Heart left ventricle (tissue), 13 donors: Measurements from ENCODE around the gene NCKAP1.

Experiments
- POLR2A ChIP-seq, 2 donors: fragments of 450-650 bp; IDR thresholded peaks; one replicate each; pipeline ENCODE4 v1.6.1; 2017; ENCODE audit warnings: antibody characterized with exemption in 2 of 2, mild to moderate bottlenecking in 2 of 2, moderate library complexity in 2 of 2
- TF ChIP-seq, protein P1 (sequence below), 12 donors: fragments of 200-600 bp; sonication (generic) in 4 of 12; IDR thresholded peaks; one replicate each; pipeline versions ENCODE4 v1.5.0 to v1.8.0; 2018 to 2022; ENCODE audit warnings: antibody characterized with exemption in 12 of 12, mild to moderate bottlenecking in 5 of 12
- donor health status: ischemic (EF 13 %, LVEDD 7.1; RV severe dilation, severe dysfunction).
- donor health status: DM: no; HTN: yes; CAD: no.
- donor health status: DM: no; HTN: no; CAD: no.
- donor health status: ischemic (EF 25% LVEDD 6.9; RV normal size, moderate dysfunction).
- donor health status: ischemic (EF 25% LVEDD 5.7; RV mildly dilated, moderate dysfunction).
- donor health status: ischemic (EF 35%, LVEDD 5.7; RV mildly dilated, moderate dysfunction).
- donor health status: nonischemic (EF 11% LVEDD 7.7; RV severe dilation, severe dysfunction).
- donor health status: DM: yes; HTN: yes; CAD: no.
- donor health status: PGD.
- donor health status: ischemic (EF 29% LVEDD 5.4; RV normal size, mild dysfunction).
- donor health status: nonischemic (EF 23%, LVEDD 6.1; RV moderate dilation, normal function).

DNA sequence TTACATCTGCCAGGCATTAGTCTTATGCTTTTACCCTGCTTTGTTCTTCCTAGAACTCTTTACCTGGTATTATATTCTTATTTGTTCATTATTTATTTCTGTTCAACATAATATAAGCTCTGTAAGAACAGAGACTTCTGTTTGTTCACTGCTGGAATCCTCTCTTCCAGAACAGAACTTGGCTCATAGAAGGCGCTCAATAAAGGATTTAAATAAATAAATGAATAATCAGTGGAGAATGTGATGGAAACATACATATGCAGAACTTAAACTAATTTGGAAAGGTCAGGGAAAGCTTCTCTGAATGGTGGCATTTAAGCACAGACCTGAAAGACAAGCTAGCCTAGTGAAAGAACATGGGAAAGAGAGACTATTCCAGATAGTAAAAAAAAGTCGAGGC is 24.3 kb downstream of the NCKAP1 start:
- TF ChIP-seq, protein P1, sequence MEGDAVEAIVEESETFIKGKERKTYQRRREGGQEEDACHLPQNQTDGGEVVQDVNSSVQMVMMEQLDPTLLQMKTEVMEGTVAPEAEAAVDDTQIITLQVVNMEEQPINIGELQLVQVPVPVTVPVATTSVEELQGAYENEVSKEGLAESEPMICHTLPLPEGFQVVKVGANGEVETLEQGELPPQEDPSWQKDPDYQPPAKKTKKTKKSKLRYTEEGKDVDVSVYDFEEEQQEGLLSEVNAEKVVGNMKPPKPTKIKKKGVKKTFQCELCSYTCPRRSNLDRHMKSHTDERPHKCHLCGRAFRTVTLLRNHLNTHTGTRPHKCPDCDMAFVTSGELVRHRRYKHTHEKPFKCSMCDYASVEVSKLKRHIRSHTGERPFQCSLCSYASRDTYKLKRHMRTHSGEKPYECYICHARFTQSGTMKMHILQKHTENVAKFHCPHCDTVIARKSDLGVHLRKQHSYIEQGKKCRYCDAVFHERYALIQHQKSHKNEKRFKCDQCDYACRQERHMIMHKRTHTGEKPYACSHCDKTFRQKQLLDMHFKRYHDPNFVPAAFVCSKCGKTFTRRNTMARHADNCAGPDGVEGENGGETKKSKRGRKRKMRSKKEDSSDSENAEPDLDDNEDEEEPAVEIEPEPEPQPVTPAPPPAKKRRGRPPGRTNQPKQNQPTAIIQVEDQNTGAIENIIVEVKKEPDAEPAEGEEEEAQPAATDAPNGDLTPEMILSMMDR (IDR thresholded peaks at IDR 0.05) = no peak
- TF ChIP-seq POLR2A (IDR thresholded peaks at IDR 0.05) = no peak
